ENCODE data around the gene HEPHL1.

- no peak for TF ChIP-seq CTCF (IDR thresholded peaks at IDR 0.05)
- TF ChIP-seq EP300 (IDR thresholded peaks at IDR 0.05), result no peak
These were observed 96.7 kb downstream of the HEPHL1 start for GRCh38 chr11:94117871-94118270.

All from suprapubic skin (tissue), 3 donors.